Measurements from ENCODE around the gene OPCML. TPM values are rescaled to one million over a fixed set of nuclear protein-coding genes. Genes with fewer than 3 reads are reported as not detected.

OPCML gene
- total RNA-seq, 2 donors from 2014 or later: 0.04 TPM; not detected in 1

DNA sequence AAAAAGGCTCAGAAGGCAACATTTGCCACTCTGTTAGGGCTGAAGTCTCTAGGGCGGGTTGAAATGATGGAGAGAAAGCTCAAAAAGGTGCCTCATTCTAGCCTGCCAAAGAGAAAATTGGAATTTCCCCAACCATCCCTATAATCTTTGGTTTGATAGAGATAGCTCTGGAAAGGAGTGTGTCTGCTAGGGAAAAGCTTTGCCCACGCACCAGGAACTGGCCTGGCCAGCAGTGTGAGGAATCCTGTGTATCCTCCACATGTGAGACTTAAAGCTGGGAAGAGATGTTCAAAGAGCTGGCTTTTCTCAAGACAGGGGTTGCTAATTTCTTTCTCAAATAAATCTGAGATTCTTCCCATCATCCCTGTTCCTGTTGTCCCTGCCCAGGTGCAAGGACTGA is 193.7 kb downstream of the OPCML start:
- TF ChIP-seq, protein P1, sequence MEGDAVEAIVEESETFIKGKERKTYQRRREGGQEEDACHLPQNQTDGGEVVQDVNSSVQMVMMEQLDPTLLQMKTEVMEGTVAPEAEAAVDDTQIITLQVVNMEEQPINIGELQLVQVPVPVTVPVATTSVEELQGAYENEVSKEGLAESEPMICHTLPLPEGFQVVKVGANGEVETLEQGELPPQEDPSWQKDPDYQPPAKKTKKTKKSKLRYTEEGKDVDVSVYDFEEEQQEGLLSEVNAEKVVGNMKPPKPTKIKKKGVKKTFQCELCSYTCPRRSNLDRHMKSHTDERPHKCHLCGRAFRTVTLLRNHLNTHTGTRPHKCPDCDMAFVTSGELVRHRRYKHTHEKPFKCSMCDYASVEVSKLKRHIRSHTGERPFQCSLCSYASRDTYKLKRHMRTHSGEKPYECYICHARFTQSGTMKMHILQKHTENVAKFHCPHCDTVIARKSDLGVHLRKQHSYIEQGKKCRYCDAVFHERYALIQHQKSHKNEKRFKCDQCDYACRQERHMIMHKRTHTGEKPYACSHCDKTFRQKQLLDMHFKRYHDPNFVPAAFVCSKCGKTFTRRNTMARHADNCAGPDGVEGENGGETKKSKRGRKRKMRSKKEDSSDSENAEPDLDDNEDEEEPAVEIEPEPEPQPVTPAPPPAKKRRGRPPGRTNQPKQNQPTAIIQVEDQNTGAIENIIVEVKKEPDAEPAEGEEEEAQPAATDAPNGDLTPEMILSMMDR (IDR thresholded peaks at IDR 0.05): no peak

DNA sequence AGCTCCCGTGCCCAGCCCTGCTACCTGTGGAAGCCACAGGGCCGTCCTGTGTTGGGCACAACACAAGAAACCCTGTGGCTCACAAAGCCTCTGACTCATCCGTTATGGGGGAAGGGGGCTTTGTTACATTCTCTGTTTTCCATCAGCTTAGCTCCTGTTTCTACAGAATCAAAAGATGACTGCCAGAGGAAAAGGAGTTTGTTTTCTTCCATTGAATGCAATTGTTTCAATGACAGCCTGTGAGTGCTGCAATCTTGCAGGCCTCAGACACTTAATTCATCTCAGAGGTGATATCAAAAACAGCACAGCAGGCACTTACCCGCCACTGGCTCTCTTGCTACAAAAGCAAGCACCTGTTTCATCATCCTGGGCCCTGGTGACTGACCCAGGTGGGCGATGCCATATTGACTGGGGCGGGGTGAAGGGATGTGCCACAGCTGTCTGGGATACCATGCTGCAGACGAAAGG is 194.3 kb downstream of the OPCML start:
- no peaks in the 10 kb centered on the region for H3K27me3 ChIP-seq
- H3K27ac ChIP-seq: no peak overlapping the region
- H3K4me1 ChIP-seq: no peaks in the 10 kb centered on the region
- H3K36me3 ChIP-seq: no peaks in the 10 kb centered on the region
- no peak overlapping the region for H3K4me3 ChIP-seq
- DNase-seq (ENCODE audit: low spot score): no peak
- TF ChIP-seq, protein P1 (IDR thresholded peaks at IDR 0.05): no peak
- H3K9me3 ChIP-seq: no peaks in the 10 kb centered on the region

More for the DNA sequence above, 193.7 kb downstream of the OPCML start:
- no peaks in the 10 kb centered on the region for H3K36me3 ChIP-seq
- H3K4me1 ChIP-seq: no peaks in the 10 kb centered on the region
- DNase-seq (ENCODE audit: low spot score): no peak
- H3K4me3 ChIP-seq: no peak overlapping the region
- no peaks in the 10 kb centered on the region for H3K9me3 ChIP-seq
- no peaks in the 10 kb centered on the region for H3K27me3 ChIP-seq
- H3K27ac ChIP-seq: no peak overlapping the region

DNA sequence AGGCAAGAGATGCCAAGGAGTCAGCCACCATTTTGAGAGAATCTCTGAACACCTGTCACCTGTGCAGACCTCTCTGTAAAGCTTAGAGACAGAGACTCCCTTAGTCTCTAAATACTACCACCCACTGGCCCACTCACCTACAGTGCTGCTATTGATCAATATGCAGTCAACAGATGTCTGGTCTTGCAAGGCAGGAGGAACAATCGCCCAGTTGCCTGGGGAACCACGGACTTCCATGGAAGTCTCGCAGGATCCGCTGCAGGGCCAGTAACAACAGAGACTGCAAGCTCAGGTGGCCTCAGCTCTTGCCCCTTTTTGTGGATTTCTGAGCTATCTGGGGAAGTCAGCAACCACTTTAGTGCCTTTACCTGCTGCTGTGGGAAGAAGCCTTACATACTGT is 195.1 kb downstream of the OPCML start:
- Histone ChIP-seq H3K4me3 (no peak overlapping the region), H3K36me3 (no peaks in the 10 kb centered on the region), H3K27ac (no peak overlapping the region), H3K4me1 (no peaks in the 10 kb centered on the region), H3K27me3 (no peaks in the 10 kb centered on the region), H3K9me3 (no peaks in the 10 kb centered on the region)
- TF ChIP-seq, protein P1 (IDR thresholded peaks at IDR 0.05): no peak
- DNase-seq (ENCODE audit: low spot score): no peak

DNA sequence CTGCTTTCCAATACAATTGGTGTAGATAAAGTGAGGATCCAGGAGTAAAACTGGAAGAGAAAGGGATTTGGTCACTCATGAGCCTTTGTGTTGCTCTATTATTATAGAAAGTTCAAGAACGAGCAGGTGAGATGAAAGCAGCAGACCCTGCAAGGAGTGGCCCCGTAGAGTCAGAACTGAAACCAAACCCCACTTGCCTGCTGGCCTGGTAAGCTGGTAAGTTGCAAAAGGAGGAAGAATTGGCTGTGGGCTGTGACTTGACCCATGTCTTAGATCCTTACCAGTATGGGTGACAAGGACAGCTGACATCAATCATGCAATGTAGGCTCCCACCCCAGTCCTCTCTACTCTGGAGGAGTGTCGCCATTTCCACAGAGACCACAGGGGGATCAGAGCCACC is 201.3 kb downstream of the OPCML start:
- H3K27me3 ChIP-seq: no peaks in the 10 kb centered on the region
- no peaks in the 10 kb centered on the region for H3K36me3 ChIP-seq
- H3K27ac ChIP-seq: no peak overlapping the region
- no peak overlapping the region for H3K4me3 ChIP-seq
- DNase-seq (ENCODE audit: low spot score): no peak
- TF ChIP-seq, protein P1 (IDR thresholded peaks at IDR 0.05): no peak
- H3K4me1 ChIP-seq: no peaks in the 10 kb centered on the region
- H3K9me3 ChIP-seq: no peaks in the 10 kb centered on the region

DNA sequence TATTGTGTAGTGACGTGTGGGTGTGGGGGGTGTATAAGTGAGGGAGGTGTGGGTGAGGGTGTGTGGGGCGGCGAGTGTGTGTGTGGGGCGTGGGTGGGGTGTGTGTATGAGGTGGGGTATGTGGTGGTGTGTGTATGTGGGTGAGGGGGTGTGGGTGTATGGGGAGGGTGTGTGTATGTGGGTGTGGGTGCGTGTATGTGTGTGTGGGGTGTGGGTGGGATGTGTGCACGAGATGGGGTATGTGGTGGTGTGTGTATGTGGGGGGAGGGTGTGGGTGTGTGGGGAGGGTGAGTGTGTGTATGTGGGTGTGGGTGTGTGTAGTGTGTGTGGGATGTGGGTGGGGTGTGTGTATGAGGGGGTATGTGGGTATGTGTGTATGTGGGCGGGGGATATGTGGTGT is 205.5 kb downstream of the OPCML start:
- DNase-seq (ENCODE audit: low spot score): no peak
- no peak overlapping the region for H3K4me3 ChIP-seq

DNA sequence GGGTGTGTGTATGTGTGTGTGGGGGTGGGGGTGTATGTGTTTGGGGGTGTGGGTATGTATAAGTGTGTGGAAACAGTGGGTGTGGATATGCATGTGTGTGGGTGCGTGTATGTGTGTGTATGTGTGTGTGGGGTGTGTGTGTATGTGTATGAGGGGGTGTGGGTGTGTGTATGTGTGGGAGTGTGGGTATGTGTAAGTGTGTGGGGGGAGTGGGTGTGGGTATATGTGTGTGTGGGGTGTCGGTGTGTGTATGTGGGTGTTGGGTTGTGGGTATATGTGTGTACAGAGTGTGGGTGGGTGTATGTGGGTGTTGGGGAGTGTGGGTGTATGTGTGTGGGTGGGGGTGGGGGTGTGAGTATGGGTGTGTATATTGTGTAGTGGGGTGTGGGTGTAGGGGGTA is 206.0 kb downstream of the OPCML start:
- DNase-seq (ENCODE audit: low spot score): no peak
- no peak overlapping the region for H3K27ac ChIP-seq
- TF ChIP-seq, protein P1 (IDR thresholded peaks at IDR 0.05): no peak

More for the DNA sequence above, 205.5 kb downstream of the OPCML start:
- TF ChIP-seq, protein P1 (IDR thresholded peaks at IDR 0.05): no peak
- Histone ChIP-seq H3K36me3 (no peaks in the 10 kb centered on the region), H3K27ac (no peak overlapping the region), H3K9me3 (no peaks in the 10 kb centered on the region), H3K27me3 (no peaks in the 10 kb centered on the region), H3K4me1 (no peaks in the 10 kb centered on the region)

More for the DNA sequence above, 206.0 kb downstream of the OPCML start:
- Histone ChIP-seq H3K4me3 (no peak overlapping the region), H3K9me3 (no peaks in the 10 kb centered on the region), H3K27me3 (no peaks in the 10 kb centered on the region), H3K4me1 (no peaks in the 10 kb centered on the region), H3K36me3 (no peaks in the 10 kb centered on the region)
